Stimulated activated naive CD8-positive, alpha-beta T cell treated with anti-CD3 and anti-CD28 coated beads, Interleukin-15, amount 100 ng/mL, for 72 hours (primary cell): Measurements from ENCODE around the gene NR3C2.
A peak's percentile ranks its signal among the peaks of the same experiment; 100 is the strongest.
"Not testable (repeated sequence)": the region's sequence is repeated elsewhere in the genome, so short reads cannot be mapped to it uniquely, and the experiment has no call there.

ENCODE experiments used
- ATAC-seq: fragments of 150-1000 bp; cut with Tn5 transposase; 2 replicates; pipeline ENCODE4 v1.10.0; 2021; ENCODE audit warnings: mild to moderate bottlenecking, moderate library complexity
- DNase-seq, 2 donors: peaks; one replicate each; pipeline ENCODE4 v3.0.0; 2021 to 2022
- H3K27ac Mint-ChIP-seq, 2 donors: one replicate each; pipeline ENCODE4 v1.8.0; 2022; ENCODE audit warnings: mild to moderate bottlenecking in 2 of 2, mixed read lengths in 2 of 2, moderate library complexity in 2 of 2
- H3K27me3 Mint-ChIP-seq: one replicate; pipeline ENCODE4 v1.8.0; 2022; ENCODE audit warnings: mixed read lengths
- H3K4me1 Mint-ChIP-seq: one replicate; pipeline ENCODE4 v1.8.0; 2022; ENCODE audit warnings: mild to moderate bottlenecking, mixed read lengths
- H3K4me3 Mint-ChIP-seq, 2 donors: one replicate each; pipeline ENCODE4 v1.8.0; 2022; ENCODE audit warnings: mild to moderate bottlenecking in 2 of 2, mixed read lengths in 2 of 2, moderate library complexity in 1 of 2
- H3K9me3 Mint-ChIP-seq, 2 donors: one replicate each; pipeline ENCODE4 v1.8.0; 2022; ENCODE audit warnings: mixed read lengths in 2 of 2

NR3C2 gene

GRCh38 chr4:148187454-148188222 is 254.6 kb downstream of the NR3C2 start:
- Mint-ChIP-seq H3K27ac (peak overlapping the region in 1 of 2 donors; percentile 6), H3K9me3 (peaks cover 5 to 31% of the 10 kb centered on the region in 2 donors)
- not testable (repeated sequence) for ATAC-seq, H3K4me3 Mint-ChIP-seq, H3K27me3 Mint-ChIP-seq, H3K4me1 Mint-ChIP-seq, DNase-seq

GRCh38 chr4:148184922-148185321 is 257.3 kb downstream of the NR3C2 start:
- Mint-ChIP-seq H3K27me3 (no peaks in the 10 kb centered on the region), H3K9me3 (peaks cover 5 to 17% of the 10 kb centered on the region in 2 donors), H3K4me1 (peaks cover 4% of the 10 kb centered on the region), H3K4me3 (no peak overlapping the region), H3K27ac (no peak overlapping the region)
- no peak for DNase-seq
- no peak for ATAC-seq

GRCh38 chr4:148182230-148182911 is 259.8 kb downstream of the NR3C2 start:
- H3K27ac Mint-ChIP-seq: no peak overlapping the region
- H3K4me1 Mint-ChIP-seq: peaks cover 19% of the 10 kb centered on the region
- DNase-seq (no peak), ATAC-seq (no peak)
- no peaks in the 10 kb centered on the region for H3K27me3 Mint-ChIP-seq
- H3K4me3 Mint-ChIP-seq: no peak overlapping the region
- peaks cover 0 to 8% of the 10 kb centered on the region in 2 donors for H3K9me3 Mint-ChIP-seq

- H3K4me1 Mint-ChIP-seq: peaks cover 21% of the 10 kb centered on the region
- no peak overlapping the region for H3K4me3 Mint-ChIP-seq
- H3K9me3 Mint-ChIP-seq: peaks cover 5 to 14% of the 10 kb centered on the region in 2 donors
- ATAC-seq: no peak
- peak overlapping the region in 1 of 2 donors; percentile 64 for H3K27ac Mint-ChIP-seq
- H3K27me3 Mint-ChIP-seq: no peaks in the 10 kb centered on the region
- DNase-seq: no peak
These were observed 268.7 kb downstream of the NR3C2 start for GRCh38 chr4:148173397-148174017.

- no peaks in the 10 kb centered on the region for H3K27me3 Mint-ChIP-seq
- ATAC-seq (no peak), DNase-seq (no peak)
- H3K27ac Mint-ChIP-seq: no peak overlapping the region
- H3K9me3 Mint-ChIP-seq: peaks cover 5 to 14% of the 10 kb centered on the region in 2 donors
- H3K4me3 Mint-ChIP-seq: no peak overlapping the region
- peaks cover 16% of the 10 kb centered on the region for H3K4me1 Mint-ChIP-seq
These were observed 270.6 kb downstream of the NR3C2 start for GRCh38 chr4:148171596-148171995.

GRCh38 chr4:148170408-148171365 is 271.5 kb downstream of the NR3C2 start:
- H3K27ac Mint-ChIP-seq: peak overlapping the region in 1 of 2 donors; percentile 7
- peak in 1 of 2 donors; percentile 10 for DNase-seq
- no peaks in the 10 kb centered on the region for H3K27me3 Mint-ChIP-seq
- H3K4me3 Mint-ChIP-seq: no peak overlapping the region
- peak; percentile 81 for ATAC-seq
- H3K4me1 Mint-ChIP-seq: peaks cover 16% of the 10 kb centered on the region
- H3K9me3 Mint-ChIP-seq: peaks cover 5 to 14% of the 10 kb centered on the region in 2 donors

- Mint-ChIP-seq H3K4me1 (peaks cover 7% of the 10 kb centered on the region), H3K27me3 (no peaks in the 10 kb centered on the region), H3K9me3 (no peaks in the 10 kb centered on the region), H3K27ac (no peak overlapping the region), H3K4me3 (no peak overlapping the region)
- ATAC-seq: no peak
- DNase-seq: no peak
These were observed 276.1 kb downstream of the NR3C2 start for GRCh38 chr4:148166132-148166591.

GRCh38 chr4:148164557-148164956 is 277.7 kb downstream of the NR3C2 start:
- Mint-ChIP-seq H3K4me1 (no peaks in the 10 kb centered on the region), H3K4me3 (no peak overlapping the region), H3K27me3 (no peaks in the 10 kb centered on the region), H3K27ac (no peak overlapping the region), H3K9me3 (no peaks in the 10 kb centered on the region)
- ATAC-seq (no peak), DNase-seq (no peak)

- DNase-seq (no peak), ATAC-seq (no peak)
- no peaks in the 10 kb centered on the region for H3K27me3 Mint-ChIP-seq
- H3K4me3 Mint-ChIP-seq: no peak overlapping the region
- H3K27ac Mint-ChIP-seq: no peak overlapping the region
- no peaks in the 10 kb centered on the region for H3K4me1 Mint-ChIP-seq
- H3K9me3 Mint-ChIP-seq: no peaks in the 10 kb centered on the region
These were observed 279.2 kb downstream of the NR3C2 start for GRCh38 chr4:148162991-148163390.

GRCh38 chr4:148162519-148162918 is 279.7 kb downstream of the NR3C2 start:
- Mint-ChIP-seq H3K4me3 (no peak overlapping the region), H3K27me3 (no peaks in the 10 kb centered on the region), H3K9me3 (no peaks in the 10 kb centered on the region), H3K4me1 (no peaks in the 10 kb centered on the region), H3K27ac (peak overlapping the region in 1 of 2 donors; percentile 10)
- DNase-seq (no peak), ATAC-seq (no peak)

GRCh38 chr4:148161601-148162000 is 280.6 kb downstream of the NR3C2 start:
- H3K9me3 Mint-ChIP-seq: no peaks in the 10 kb centered on the region
- ATAC-seq (no peak), DNase-seq (no peak)
- H3K27me3 Mint-ChIP-seq: no peaks in the 10 kb centered on the region
- no peak overlapping the region for H3K27ac Mint-ChIP-seq
- no peak overlapping the region for H3K4me3 Mint-ChIP-seq
- no peaks in the 10 kb centered on the region for H3K4me1 Mint-ChIP-seq

- Mint-ChIP-seq H3K27me3 (no peaks in the 10 kb centered on the region), H3K27ac (no peak overlapping the region), H3K9me3 (no peaks in the 10 kb centered on the region), H3K4me3 (no peak overlapping the region), H3K4me1 (no peaks in the 10 kb centered on the region)
- ATAC-seq: no peak
- DNase-seq: no peak
These were observed 282.4 kb downstream of the NR3C2 start for GRCh38 chr4:148159793-148160192.

- Mint-ChIP-seq H3K27ac (no peak overlapping the region), H3K9me3 (no peaks in the 10 kb centered on the region), H3K27me3 (no peaks in the 10 kb centered on the region), H3K4me1 (no peaks in the 10 kb centered on the region), H3K4me3 (no peak overlapping the region)
- DNase-seq (no peak), ATAC-seq (no peak)
These were observed 287.4 kb downstream of the NR3C2 start for GRCh38 chr4:148154769-148155168.

GRCh38 chr4:148152868-148153625 is 289.2 kb downstream of the NR3C2 start:
- Mint-ChIP-seq H3K9me3 (no peaks in the 10 kb centered on the region), H3K27me3 (no peaks in the 10 kb centered on the region), H3K4me3 (no peak overlapping the region), H3K27ac (no peak overlapping the region), H3K4me1 (no peaks in the 10 kb centered on the region)
- DNase-seq (no peak), ATAC-seq (no peak)
